GM12878 (cell line): ENCODE data around the gene REEP2. TPM values are rescaled to one million over a fixed set of nuclear protein-coding genes. Genes with fewer than 3 reads are reported as not detected.

Source experiments
- BMI1 ChIP-seq: fragments of 450-650 bp; IDR thresholded peaks from 2 replicates; pipeline ENCODE4 v1.6.1; 2016; ENCODE audit warnings: mild to moderate bottlenecking, moderate library complexity, borderline replicate concordance
- CBX3 ChIP-seq: fragments of 200-600 bp; sonication (generic); IDR thresholded peaks from 2 replicates; pipeline ENCODE4 v1.6.1; 2016; ENCODE audit warnings: low read depth, borderline replicate concordance
- E2F8 ChIP-seq: fragments of 450-650 bp; IDR thresholded peaks from 2 replicates; pipeline ENCODE4 v1.6.1; 2018; ENCODE audit warnings: mild to moderate bottlenecking, low read depth, moderate library complexity; ENCODE audit not compliant: partially characterized antibody
- EZH2 ChIP-seq: IDR thresholded peaks from 2 replicates; pipeline ENCODE4 v1.6.1; 2012; ENCODE audit warnings: low read depth, mild to moderate bottlenecking, control low read depth, inconsistent platforms, low read length, borderline replicate concordance; ENCODE audit not compliant: control insufficient read depth
- GATAD2B ChIP-seq: fragments of 450-650 bp; conservative IDR thresholded peaks from 2 replicates; pipeline ENCODE4 v1.6.1; 2017; ENCODE audit warnings: low read depth, mild to moderate bottlenecking, moderate library complexity
- HDAC6 ChIP-seq: fragments of 200-600 bp; sonication (generic); IDR thresholded peaks from one replicate; pipeline ENCODE4 v1.8.0; 2017; ENCODE audit warnings: antibody characterized with exemption; ENCODE audit not compliant: unreplicated experiment
- JUNB ChIP-seq: IDR thresholded peaks from 2 replicates; pipeline ENCODE4 v1.6.1; 2016; ENCODE audit warnings: antibody characterized with exemption, mild to moderate bottlenecking
- NR2C1 ChIP-seq: fragments of 450-650 bp; IDR thresholded peaks from 2 replicates; pipeline ENCODE4 v1.6.1; 2017; ENCODE audit warnings: antibody characterized with exemption, mild to moderate bottlenecking, moderate library complexity
- NRF1 ChIP-seq: conservative IDR thresholded peaks from 2 replicates; pipeline ENCODE4 v1.6.1; 2011; ENCODE audit warnings: mild to moderate bottlenecking, low read depth, low read length, improper control_type of control experiment
- PAX5 ChIP-seq: IDR thresholded peaks from 2 replicates; pipeline ENCODE4 v1.6.1; 2011; ENCODE audit warnings: low read depth, low read length, borderline replicate concordance
- PML ChIP-seq: IDR thresholded peaks from 2 replicates; pipeline ENCODE4 v1.6.1; 2012; ENCODE audit warnings: low read length, inconsistent platforms
- SREBF1 ChIP-seq: IDR thresholded peaks from 2 replicates; pipeline ENCODE4 v1.6.1; 2012; ENCODE audit warnings: mild to moderate bottlenecking, low read length
- TBL1XR1 ChIP-seq: IDR thresholded peaks from 2 replicates; pipeline ENCODE4 v1.6.1; 2012; ENCODE audit warnings: low read depth, low read length, improper control_type of control experiment
- TCF12 ChIP-seq: IDR thresholded peaks from 2 replicates; pipeline ENCODE4 v1.6.1; 2011; ENCODE audit warnings: low read depth, mild to moderate bottlenecking, low read length
- ZBTB33 ChIP-seq: fragments of 450-650 bp; IDR thresholded peaks from 2 replicates; pipeline ENCODE4 v1.6.1; 2017; ENCODE audit warnings: mild to moderate bottlenecking
- polyA plus RNA-seq, 11 experiments: library from polyadenylated mRNA; depleted of rRNA in 4 of 11; unstranded in 6 of 11; stranded (reverse) in 5 of 11; fragments of >200 nt; fragmentation: Nextera tagmentation in 4 of 11; fragmentation: Illumina TruSeq in 1 of 11; extraction: Ambion mirVana in 4 of 11; extraction: Trizol in 1 of 11; gene quantifications; 1 replicate in 1 of 11; 2 replicates in 10 of 11; pipeline versions ENCODE4 v1.2.1 to v1.2.3, GENCODE V29; 2011 to 2016; ENCODE audit warnings: inconsistent platforms in 2 of 11, missing spikeins in 2 of 11, low read depth in 1 of 11
- total RNA-seq, 4 experiments: library from RNA; depleted of rRNA in 3 of 4; stranded (reverse); fragments of >200 nt in 3 of 4; fragmentation: Illumina TruSeq in 1 of 4; extraction: Trizol in 1 of 4; gene quantifications; 2 replicates each; pipeline versions ENCODE4 v1.2.1 to v1.2.3, GENCODE V29; 2013 to 2021
- TF ChIP-seq, protein P1 (sequence below): fragments of 150-350 bp; IDR thresholded peaks from 2 replicates; pipeline ENCODE4 v1.6.1; 2016; ENCODE audit warnings: low read depth, low read length
- TF ChIP-seq, protein P2 (sequence below): fragments of 450-650 bp; IDR thresholded peaks from 2 replicates; pipeline ENCODE4 v1.6.1; 2016; ENCODE audit warnings: mild to moderate bottlenecking
- TF ChIP-seq, protein P3 (sequence below): fragments of 450-650 bp; formaldehyde crosslinking; IDR thresholded peaks from 2 replicates; pipeline ENCODE4 v1.4.0; 2020; ENCODE audit warnings: mild to moderate bottlenecking, moderate library complexity

REEP2 gene
- total and polyA plus RNA-seq, 10 of the 15 experiments (the other 5 are each of a cell fraction or from before 2014, with no cell fraction given) = 0.10 to 3.1 (median 2.0) TPM

GRCh38 chr5:138464008-138464387 lies 25.1 kb downstream of the REEP2 start (continued):
- TF ChIP-seq NR2C1 (no peak), SREBF1 (no peak), TBL1XR1 (0 out of 2 replicates have a peak, but pooled peaks have one; percentile 11), JUNB (no peak), BMI1 (no peak), E2F8 (no peak), CBX3 (no peak), PAX5 (peak; percentile 53; the same call in 1 of the 2 replicates), TCF12 (no peak), EZH2 (no peak), HDAC6 (no peak), GATAD2B (no peak; the same call in 1 of the 2 replicates), PML (no peak), ZBTB33 (no peak), NRF1 (peak; percentile 40)
- TF ChIP-seq, protein P1, sequence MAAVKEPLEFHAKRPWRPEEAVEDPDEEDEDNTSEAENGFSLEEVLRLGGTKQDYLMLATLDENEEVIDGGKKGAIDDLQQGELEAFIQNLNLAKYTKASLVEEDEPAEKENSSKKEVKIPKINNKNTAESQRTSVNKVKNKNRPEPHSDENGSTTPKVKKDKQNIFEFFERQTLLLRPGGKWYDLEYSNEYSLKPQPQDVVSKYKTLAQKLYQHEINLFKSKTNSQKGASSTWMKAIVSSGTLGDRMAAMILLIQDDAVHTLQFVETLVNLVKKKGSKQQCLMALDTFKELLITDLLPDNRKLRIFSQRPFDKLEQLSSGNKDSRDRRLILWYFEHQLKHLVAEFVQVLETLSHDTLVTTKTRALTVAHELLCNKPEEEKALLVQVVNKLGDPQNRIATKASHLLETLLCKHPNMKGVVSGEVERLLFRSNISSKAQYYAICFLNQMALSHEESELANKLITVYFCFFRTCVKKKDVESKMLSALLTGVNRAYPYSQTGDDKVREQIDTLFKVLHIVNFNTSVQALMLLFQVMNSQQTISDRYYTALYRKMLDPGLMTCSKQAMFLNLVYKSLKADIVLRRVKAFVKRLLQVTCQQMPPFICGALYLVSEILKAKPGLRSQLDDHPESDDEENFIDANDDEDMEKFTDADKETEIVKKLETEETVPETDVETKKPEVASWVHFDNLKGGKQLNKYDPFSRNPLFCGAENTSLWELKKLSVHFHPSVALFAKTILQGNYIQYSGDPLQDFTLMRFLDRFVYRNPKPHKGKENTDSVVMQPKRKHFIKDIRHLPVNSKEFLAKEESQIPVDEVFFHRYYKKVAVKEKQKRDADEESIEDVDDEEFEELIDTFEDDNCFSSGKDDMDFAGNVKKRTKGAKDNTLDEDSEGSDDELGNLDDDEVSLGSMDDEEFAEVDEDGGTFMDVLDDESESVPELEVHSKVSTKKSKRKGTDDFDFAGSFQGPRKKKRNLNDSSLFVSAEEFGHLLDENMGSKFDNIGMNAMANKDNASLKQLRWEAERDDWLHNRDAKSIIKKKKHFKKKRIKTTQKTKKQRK = no peak
- TF ChIP-seq, protein P2, sequence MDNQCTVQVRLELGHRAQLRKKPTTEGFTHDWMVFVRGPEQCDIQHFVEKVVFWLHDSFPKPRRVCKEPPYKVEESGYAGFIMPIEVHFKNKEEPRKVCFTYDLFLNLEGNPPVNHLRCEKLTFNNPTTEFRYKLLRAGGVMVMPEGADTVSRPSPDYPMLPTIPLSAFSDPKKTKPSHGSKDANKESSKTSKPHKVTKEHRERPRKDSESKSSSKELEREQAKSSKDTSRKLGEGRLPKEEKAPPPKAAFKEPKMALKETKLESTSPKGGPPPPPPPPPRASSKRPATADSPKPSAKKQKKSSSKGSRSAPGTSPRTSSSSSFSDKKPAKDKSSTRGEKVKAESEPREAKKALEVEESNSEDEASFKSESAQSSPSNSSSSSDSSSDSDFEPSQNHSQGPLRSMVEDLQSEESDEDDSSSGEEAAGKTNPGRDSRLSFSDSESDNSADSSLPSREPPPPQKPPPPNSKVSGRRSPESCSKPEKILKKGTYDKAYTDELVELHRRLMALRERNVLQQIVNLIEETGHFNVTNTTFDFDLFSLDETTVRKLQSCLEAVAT = no peak
- TF ChIP-seq, protein P3, sequence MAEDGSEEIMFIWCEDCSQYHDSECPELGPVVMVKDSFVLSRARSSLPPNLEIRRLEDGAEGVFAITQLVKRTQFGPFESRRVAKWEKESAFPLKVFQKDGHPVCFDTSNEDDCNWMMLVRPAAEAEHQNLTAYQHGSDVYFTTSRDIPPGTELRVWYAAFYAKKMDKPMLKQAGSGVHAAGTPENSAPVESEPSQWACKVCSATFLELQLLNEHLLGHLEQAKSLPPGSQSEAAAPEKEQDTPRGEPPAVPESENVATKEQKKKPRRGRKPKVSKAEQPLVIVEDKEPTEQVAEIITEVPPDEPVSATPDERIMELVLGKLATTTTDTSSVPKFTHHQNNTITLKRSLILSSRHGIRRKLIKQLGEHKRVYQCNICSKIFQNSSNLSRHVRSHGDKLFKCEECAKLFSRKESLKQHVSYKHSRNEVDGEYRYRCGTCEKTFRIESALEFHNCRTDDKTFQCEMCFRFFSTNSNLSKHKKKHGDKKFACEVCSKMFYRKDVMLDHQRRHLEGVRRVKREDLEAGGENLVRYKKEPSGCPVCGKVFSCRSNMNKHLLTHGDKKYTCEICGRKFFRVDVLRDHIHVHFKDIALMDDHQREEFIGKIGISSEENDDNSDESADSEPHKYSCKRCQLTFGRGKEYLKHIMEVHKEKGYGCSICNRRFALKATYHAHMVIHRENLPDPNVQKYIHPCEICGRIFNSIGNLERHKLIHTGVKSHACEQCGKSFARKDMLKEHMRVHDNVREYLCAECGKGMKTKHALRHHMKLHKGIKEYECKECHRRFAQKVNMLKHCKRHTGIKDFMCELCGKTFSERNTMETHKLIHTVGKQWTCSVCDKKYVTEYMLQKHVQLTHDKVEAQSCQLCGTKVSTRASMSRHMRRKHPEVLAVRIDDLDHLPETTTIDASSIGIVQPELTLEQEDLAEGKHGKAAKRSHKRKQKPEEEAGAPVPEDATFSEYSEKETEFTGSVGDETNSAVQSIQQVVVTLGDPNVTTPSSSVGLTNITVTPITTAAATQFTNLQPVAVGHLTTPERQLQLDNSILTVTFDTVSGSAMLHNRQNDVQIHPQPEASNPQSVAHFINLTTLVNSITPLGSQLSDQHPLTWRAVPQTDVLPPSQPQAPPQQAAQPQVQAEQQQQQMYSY (CRISPR knock-in tag) = no peak
